GM19468 (cell line): Measurements from ENCODE around the gene KANSL2.
"Not testable (repeated sequence)": the region's sequence is repeated elsewhere in the genome, so short reads cannot be mapped to it uniquely, and the experiment has no call there.

Source experiments
- ATAC-seq: cut with Tn5 transposase; IDR thresholded peaks from one replicate; pipeline ENCODE4 v1.9.1; 2021; ENCODE audit warnings: mild to moderate bottlenecking, moderate library complexity, moderate number of reproducible peaks; ENCODE audit not compliant: unreplicated experiment; ENCODE audit errors: extremely low read depth

KANSL2 gene, protein sequence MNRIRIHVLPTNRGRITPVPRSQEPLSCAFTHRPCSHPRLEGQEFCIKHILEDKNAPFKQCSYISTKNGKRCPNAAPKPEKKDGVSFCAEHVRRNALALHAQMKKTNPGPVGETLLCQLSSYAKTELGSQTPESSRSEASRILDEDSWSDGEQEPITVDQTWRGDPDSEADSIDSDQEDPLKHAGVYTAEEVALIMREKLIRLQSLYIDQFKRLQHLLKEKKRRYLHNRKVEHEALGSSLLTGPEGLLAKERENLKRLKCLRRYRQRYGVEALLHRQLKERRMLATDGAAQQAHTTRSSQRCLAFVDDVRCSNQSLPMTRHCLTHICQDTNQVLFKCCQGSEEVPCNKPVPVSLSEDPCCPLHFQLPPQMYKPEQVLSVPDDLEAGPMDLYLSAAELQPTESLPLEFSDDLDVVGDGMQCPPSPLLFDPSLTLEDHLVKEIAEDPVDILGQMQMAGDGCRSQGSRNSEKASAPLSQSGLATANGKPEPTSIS

DNA sequence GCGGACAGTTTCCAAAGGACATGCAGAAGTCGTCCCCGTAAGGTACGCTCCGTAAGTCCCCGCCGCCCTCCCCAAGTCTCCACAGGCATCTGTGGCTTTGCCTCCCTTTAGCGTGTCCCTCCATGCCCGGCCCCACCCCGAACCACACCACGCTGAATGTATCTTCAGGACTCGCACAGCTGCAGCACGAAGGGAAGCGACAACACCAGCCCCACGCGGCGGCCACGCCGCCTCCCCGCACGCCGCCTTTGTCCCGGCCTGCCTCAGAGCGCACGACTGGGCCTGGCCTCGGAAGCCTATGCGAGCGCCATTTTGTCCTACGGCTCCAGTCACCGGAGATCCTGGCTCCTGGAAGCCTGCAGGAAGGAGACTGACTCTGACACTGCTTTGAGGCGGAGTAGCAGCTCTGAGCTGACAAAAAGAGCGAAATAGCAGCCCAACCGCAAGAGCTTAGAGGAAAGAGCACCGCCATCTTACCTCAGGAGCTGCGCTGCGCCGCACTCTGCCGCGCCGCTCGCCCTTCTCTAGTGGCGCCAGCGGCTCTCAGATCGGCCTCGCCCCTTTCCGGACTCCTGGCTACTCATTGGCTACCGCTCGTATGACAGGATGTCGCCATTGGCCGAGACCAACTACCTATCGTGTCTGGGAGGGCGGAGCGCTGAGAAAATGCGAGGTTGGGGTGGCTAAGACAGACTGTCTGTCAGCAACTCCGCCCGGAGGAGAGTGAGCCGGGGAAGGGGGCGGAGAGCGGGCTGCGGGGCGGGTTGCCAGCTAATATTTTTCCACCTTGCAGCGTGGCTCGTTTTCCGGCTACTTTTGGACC lies at the start of gene KANSL2:
TSS of gene KANSL2 (minus strand) at position 529 of the 823 bp plus-strand sequence. CDS start 606 bp downstream, outside the sequence.
- peak; percentile 98 for ATAC-seq

DNA sequence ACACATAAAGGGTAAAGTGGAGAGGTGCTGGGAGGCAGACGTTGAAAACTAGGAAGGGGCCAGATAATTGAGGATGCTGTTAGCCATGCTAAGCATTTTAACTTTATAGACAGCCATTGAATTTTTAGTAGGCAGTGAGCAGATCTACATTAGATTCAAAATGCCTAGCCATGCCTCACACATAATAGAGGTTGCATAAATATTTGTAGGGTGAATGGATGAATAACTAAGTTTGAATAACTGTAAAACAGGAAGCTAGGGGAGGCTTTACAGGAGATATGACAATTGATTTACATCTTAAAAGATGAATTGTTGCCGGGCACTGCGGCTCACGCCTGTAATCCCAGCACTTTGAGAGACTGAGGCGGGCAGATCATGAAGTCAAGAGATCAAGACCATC lies 46.8 kb upstream of the KANSL2 start:
- ATAC-seq, result no peak

- ATAC-seq, result not testable (repeated sequence)
Observed at GRCh38 chr12:48720737-48721136, 38.7 kb upstream of the KANSL2 start.

DNA sequence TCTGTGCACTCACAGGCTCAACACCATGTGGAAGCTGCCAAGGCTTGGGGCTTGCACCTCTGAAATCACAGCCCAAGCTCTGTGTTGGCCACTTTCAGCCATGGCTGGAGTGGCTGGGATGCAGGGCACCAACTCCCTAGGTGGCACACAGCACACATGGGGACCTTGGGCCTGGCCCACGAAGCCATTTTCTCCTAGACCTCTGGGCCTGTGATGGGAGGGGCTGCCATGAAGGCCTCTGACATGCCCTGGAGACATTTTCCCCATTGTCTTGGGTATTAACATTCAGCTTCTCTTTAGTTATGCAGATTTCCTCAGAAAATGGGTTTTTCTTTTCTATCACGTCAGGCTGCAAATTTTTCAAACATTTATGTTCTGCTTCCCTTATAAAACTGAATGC lies 38.1 kb upstream of the KANSL2 start:
- not testable (repeated sequence) for ATAC-seq

DNA sequence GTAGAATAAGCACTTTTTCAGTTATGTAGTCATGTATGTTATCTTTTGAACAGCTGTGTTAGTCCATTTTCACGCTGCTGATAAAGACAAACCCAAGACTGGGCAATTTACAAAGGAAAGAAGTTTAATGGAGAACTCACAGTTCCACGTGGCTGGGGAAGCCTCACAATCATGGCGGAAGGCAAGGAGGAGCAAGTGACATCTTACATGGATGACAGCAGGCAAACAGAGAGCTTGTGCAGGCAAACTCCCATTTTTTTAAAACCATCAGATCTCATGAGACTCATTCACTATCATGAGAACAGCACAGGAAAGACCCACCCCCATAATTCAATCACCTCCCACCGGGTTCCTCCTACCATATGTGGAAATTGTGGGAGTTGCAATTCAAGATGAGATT lies 37.0 kb upstream of the KANSL2 start:
- ATAC-seq, result not testable (repeated sequence)

DNA sequence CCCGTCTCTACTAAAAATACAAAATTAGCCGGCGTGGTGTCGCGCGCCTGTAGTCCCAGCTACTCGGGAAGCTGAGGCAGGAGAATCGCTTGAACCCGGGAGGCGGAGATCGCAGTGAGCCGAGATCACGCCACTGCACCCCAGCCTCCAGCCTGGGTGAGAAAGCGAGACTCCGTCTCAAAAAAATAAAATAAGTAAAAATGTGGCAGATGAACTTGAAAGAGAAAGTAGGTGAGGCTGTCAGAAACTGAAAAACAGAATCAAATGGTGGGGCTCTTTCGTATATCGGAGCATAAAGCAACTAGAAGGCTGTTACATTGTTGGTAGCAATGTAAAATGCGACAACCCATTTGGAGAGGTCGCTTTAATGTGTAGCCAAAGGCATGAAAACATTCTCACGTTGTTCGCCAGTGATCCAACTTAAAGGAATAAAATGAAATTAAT lies 35.2 kb upstream of the KANSL2 start:
- ATAC-seq, result no peak

GRCh38 chr12:48716493-48717251 lies 34.6 kb upstream of the KANSL2 start, which contains the start of gene CCNT1:
TSS of gene CCNT1 (minus strand) at chr12:48716707. CDS start at chr12:48716675, 32 bp downstream.
- peak; percentile 96 for ATAC-seq

DNA sequence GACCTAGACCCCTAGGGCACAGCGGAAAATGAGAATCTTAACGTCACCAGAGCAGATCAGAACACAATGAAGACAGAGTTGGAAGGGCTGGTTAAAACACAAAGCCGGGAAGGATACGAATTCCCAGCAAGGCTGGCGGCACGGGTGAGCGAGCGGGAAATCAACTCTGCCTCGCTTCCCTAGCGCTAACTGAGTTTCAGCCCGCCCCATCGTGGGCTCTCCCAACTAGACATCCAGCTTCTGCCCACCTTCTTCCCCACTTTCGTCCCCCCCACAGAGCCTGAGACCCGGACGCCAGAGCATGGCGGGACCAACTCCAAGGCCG lies 34.1 kb upstream of the KANSL2 start:
- no peak for ATAC-seq

DNA sequence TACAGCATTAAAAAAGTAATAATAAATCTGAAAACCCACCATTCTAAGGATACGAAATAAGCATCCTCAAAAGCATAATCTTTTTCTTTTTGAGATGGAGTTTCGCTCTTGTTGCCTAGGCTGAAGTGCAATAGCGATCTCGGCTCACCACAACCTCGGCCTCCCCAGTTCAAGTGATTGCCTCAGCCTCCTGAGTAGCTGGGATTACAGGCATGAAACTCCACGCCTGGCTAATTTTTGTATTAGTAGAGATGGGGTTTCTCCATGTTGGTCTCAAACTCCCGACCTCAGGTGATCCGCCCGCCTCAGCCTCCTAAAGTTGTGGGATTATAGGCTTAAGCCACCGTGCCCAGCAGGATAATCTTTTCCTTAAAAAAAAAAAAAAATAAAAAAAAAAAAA lies 30.2 kb upstream of the KANSL2 start:
- no peak for ATAC-seq

DNA sequence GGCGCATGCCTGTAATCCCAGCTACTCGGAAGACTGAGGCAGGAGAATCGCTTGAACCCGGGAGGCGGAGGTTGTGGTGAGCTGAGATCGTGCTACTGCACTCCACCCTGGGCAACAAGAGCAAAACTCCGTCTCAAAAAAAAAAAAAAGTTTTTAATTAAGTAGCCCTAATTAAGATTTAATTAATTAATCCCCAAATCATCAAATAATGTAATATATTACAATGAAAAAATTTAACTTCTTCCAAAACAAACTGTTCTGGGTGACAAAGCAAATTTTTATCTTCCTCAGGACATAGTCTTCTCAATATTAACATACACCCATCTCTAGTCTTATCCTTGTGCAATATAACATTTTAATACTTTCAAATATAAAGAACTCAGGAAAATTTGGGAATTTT lies 16.8 kb upstream of the KANSL2 start:
- not testable (repeated sequence) for ATAC-seq

DNA sequence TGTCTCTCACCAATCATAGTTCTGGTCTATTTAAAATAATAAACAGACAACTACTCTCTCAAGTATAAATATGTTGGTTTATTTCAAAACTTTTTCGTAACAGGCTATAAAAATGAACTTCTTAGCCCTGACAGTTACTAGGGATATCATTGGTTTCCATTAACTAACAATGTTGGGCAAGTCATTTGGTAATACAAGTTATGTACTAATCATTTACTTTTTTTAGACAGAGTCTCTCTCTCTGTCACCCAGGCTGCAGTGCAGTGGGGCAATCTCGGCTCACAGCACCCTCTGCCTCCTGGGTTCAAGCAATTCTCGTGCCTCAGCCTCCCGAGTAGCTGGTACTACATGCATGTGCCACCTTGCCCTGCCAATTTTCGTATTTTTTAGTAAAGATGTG lies 14.6 kb upstream of the KANSL2 start:
- no peak for ATAC-seq

- ATAC-seq, result no peak
Observed at GRCh38 chr12:48695859-48696258, 13.8 kb upstream of the KANSL2 start.

DNA sequence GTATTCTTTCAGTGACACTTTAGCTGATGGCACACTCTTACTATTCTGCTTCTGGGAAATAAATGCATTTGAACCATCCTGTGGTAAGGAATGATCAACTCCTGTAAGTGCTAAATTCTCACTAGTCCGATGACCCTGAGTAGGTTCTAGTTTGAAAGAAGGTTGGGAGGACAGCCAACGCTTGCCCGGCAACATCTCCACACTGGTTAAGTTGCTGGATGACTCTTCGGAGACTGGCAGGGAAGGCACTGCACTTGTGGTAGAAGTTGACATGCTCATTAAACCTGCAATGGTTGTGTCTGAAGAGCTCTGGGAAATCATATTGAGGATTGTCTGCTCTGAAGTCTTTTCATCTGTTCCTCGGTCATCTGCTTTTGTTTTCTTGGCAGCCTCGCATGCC lies 12.0 kb upstream of the KANSL2 start:
- no peak for ATAC-seq

GRCh38 chr12:48693572-48693971 lies 11.5 kb upstream of the KANSL2 start:
- no peak for ATAC-seq

- ATAC-seq, result no peak
Observed at GRCh38 chr12:48691826-48692487, 9.9 kb upstream of the KANSL2 start.

DNA sequence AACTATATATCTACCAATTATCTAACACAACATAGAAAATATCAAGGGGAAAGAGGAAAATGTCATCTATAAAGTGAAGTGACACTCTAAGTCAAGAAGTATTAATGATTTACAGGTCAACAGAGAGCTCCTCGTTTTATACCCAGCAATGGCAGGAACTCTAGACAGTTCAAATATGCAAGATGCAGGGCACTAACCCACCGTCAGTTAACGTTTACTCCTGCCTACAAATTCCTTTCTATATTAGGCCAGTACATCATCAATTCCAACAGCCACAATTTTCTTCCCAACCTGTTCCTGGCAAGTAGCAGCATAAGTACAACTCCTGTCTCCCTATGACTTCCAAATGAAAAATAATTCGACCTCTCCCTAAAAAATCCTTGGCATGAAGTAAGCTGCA lies 9.0 kb upstream of the KANSL2 start:
- no peak for ATAC-seq

GRCh38 chr12:48690436-48690835 lies 8.4 kb upstream of the KANSL2 start:
- ATAC-seq, result no peak

GRCh38 chr12:48688836-48689235 lies 6.8 kb upstream of the KANSL2 start:
- no peak for ATAC-seq

GRCh38 chr12:48687592-48687991 lies 5.6 kb upstream of the KANSL2 start:
- ATAC-seq, result no peak
